Hematopoietic multipotent progenitor cell treated with erythropoietin and hydrocortisone succinate and interleukin-3 and kit ligand, for 8 days (in vitro differentiated cells): Measurements from ENCODE around the gene MFSD6.
A peak's percentile ranks its signal among the peaks of the same experiment; 100 is the strongest.

Experiments used
- DNase-seq: peaks from one replicate; pipeline ENCODE4 v3.0.0-alpha.2; 2015

MFSD6 gene

GRCh38 chr2:190534310-190535120, 126.4 kb downstream of the MFSD6 start, which contains the start of gene NEMP2:
Gene NEMP2 (minus strand): TSS chr2:190534722. CDS start chr2:190534655, 67 bp downstream.
- DNase-seq = peak; percentile 84

GRCh38 chr2:190535121-190535439, 126.9 kb downstream of the MFSD6 start:
- no peak for DNase-seq

GRCh38 chr2:190535586-190535985, 127.4 kb downstream of the MFSD6 start:
- peak; percentile 42 for DNase-seq

- peak; percentile 17 for DNase-seq
These were observed 129.6 kb downstream of the MFSD6 start for GRCh38 chr2:190537765-190538164.

GRCh38 chr2:190538201-190538600, 130.0 kb downstream of the MFSD6 start:
- no peak for DNase-seq

GRCh38 chr2:190540048-190540447, 131.9 kb downstream of the MFSD6 start:
- DNase-seq = peak; percentile 22

- DNase-seq = no peak
These were observed 136.9 kb downstream of the MFSD6 start for GRCh38 chr2:190545093-190545492.

- no peak for DNase-seq
These were observed 137.6 kb downstream of the MFSD6 start for GRCh38 chr2:190545555-190546385.

GRCh38 chr2:190546734-190547133, 138.6 kb downstream of the MFSD6 start:
- DNase-seq = no peak

- DNase-seq = no peak
These were observed 139.7 kb downstream of the MFSD6 start for GRCh38 chr2:190547886-190548285.

GRCh38 chr2:190550137-190550536, 142.0 kb downstream of the MFSD6 start:
- no peak for DNase-seq
